Measurements from ENCODE around the gene HINT3. TPM values are rescaled to one million over a fixed set of nuclear protein-coding genes. Genes with fewer than 3 reads are reported as not detected.
"Not testable (repeated sequence)": the region's sequence is repeated elsewhere in the genome, so short reads cannot be mapped to it uniquely, and the experiment has no call there.

The HINT3 gene
- total RNA-seq, 1 experiment from 2014 or later, result 11.7 TPM

- H4K20me1 ChIP-seq (ENCODE audit: control insufficient read depth, insufficient read depth, insufficient read length); H4K91ac ChIP-seq (ENCODE audit: insufficient read length, low read depth, low read length); H3K14ac ChIP-seq (ENCODE audit: insufficient read depth, low read length); H3K79me1 ChIP-seq (ENCODE audit: insufficient read depth, low read depth, low read length, poor library complexity, severe bottlenecking); H3K56ac ChIP-seq (ENCODE audit: insufficient read length, low read depth, low read length); H2AK5ac ChIP-seq (ENCODE audit: insufficient read length, low read length); H3K4ac ChIP-seq (ENCODE audit: low read depth, low read length); H4K8ac ChIP-seq (replicated peaks; ENCODE audit: insufficient read length, low read depth, low read length); DNase-seq; H3K23me2 ChIP-seq (ENCODE audit: insufficient read length, low read depth, low read length, poor library complexity, severe bottlenecking); H3T11ph ChIP-seq (ENCODE audit: low read length); H3K9me3 ChIP-seq (ENCODE audit: control insufficient read depth, low read depth, low read length); H3K4me2 ChIP-seq (ENCODE audit: insufficient read depth, insufficient read length, low read length); H3K9ac ChIP-seq (ENCODE audit: extremely low read depth, insufficient read length, low read length); H3K27ac ChIP-seq (ENCODE audit: insufficient read length, low read depth, low read length); H3K79me2 ChIP-seq (ENCODE audit: insufficient read depth, low read length); H2BK15ac ChIP-seq (ENCODE audit: low read depth, low read length); H2BK12ac ChIP-seq (ENCODE audit: insufficient read length, low read depth, low read length); H4K5ac ChIP-seq (ENCODE audit: insufficient read length, low read depth, low read length); H3K27me3 ChIP-seq (ENCODE audit: insufficient read depth, low read length); H3K27ac Mint-ChIP-seq; H3K27me3 Mint-ChIP-seq (ENCODE audit: low read depth); H2AFZ ChIP-seq (ENCODE audit: low read length); H3K4me3 Mint-ChIP-seq; H3K9me3 Mint-ChIP-seq; H3K23ac ChIP-seq (ENCODE audit: insufficient read length, low read depth, low read length); H3K4me1 ChIP-seq (ENCODE audit: insufficient read depth, low read length); H2BK20ac ChIP-seq (ENCODE audit: low read depth, low read length, poor library complexity, severe bottlenecking); H3K36me3 Mint-ChIP-seq (ENCODE audit: insufficient read depth in 1 of 3, low read depth in 3 of 3); H3K18ac ChIP-seq (ENCODE audit: insufficient read length, low read depth, low read length); H3K4me1 Mint-ChIP-seq; H2BK5ac ChIP-seq (ENCODE audit: insufficient read length, low read length); H2BK120ac ChIP-seq (ENCODE audit: low read depth, low read length, poor library complexity, severe bottlenecking): not testable (repeated sequence)
- no CpG with 5 or more reads among the region's 2 CpGs for WGBS (ENCODE audit: extremely low coverage, insufficient read length, low lambda C conversion rate)
These were observed 44.1 kb upstream of the HINT3 start for GRCh38 chr6:125912430-125912829.

Measured in H9 (cell line).